MM.1S (cell line): Measurements from ENCODE around the gene SLC45A1.
A peak's percentile ranks its signal among the peaks of the same experiment; 100 is the strongest.

Experiments
- DNase-seq: peaks from one replicate; pipeline ENCODE4 v3.0.0-alpha.2; 2015
- H2AFZ ChIP-seq: fragments of 300-600 bp; sonication (generic); 2 replicates; pipeline ENCODE4 v1.6.0; 2016; ENCODE audit warnings: antibody characterized with exemption, low read length
- H3F3A ChIP-seq: fragments of 300-600 bp; sonication (generic); 2 replicates; pipeline ENCODE4 v1.6.1; 2016; ENCODE audit warnings: mild to moderate bottlenecking, antibody characterized with exemption, low read length, moderate library complexity, mixed read lengths; ENCODE audit not compliant: insufficient read depth
- H3K27ac ChIP-seq: fragments of 300-600 bp; sonication (generic); 2 replicates; pipeline ENCODE4 v1.5.1; 2016; ENCODE audit warnings: mild to moderate bottlenecking, low read length
- H3K27me3 ChIP-seq: fragments of 300-600 bp; sonication (generic); replicated peaks from 2 replicates; pipeline ENCODE4 v1.6.0; 2016; ENCODE audit warnings: low read length; ENCODE audit not compliant: insufficient read depth
- H3K36me3 ChIP-seq: fragments of 300-600 bp; sonication (generic); replicated peaks from 2 replicates; pipeline ENCODE4 v1.6.1; 2016; ENCODE audit warnings: mild to moderate bottlenecking, low read length, mixed read lengths; ENCODE audit not compliant: insufficient read depth
- H3K4me1 ChIP-seq: fragments of 300-600 bp; sonication (generic); 2 replicates; pipeline ENCODE4 v1.6.1; 2016; ENCODE audit warnings: low read length, mixed read lengths
- H3K4me2 ChIP-seq: fragments of 300-600 bp; sonication (generic); 2 replicates; pipeline ENCODE4 v1.6.0; 2016; ENCODE audit warnings: low read depth, low read length
- H3K4me3 ChIP-seq: fragments of 300-600 bp; sonication (generic); 2 replicates; pipeline ENCODE4 v1.5.1; 2016; ENCODE audit warnings: low read length, mixed read lengths
- H3K79me2 ChIP-seq: fragments of 300-600 bp; sonication (generic); 2 replicates; pipeline ENCODE4 v1.6.1; 2016; ENCODE audit warnings: mixed run types, low read length, mixed read lengths
- H3K9ac ChIP-seq: fragments of 300-600 bp; sonication (generic); 2 replicates; pipeline ENCODE4 v1.6.1; 2016; ENCODE audit warnings: low read length, mixed read lengths
- H3K9me2 ChIP-seq: fragments of 300-600 bp; sonication (generic); replicated peaks from 2 replicates; pipeline ENCODE4 v1.6.1; 2016; ENCODE audit warnings: mild to moderate bottlenecking, low read length, mixed read lengths; ENCODE audit not compliant: insufficient read depth
- H3K9me3 ChIP-seq: fragments of 300-600 bp; sonication (generic); replicated peaks from 2 replicates; pipeline ENCODE4 v1.6.1; 2016; ENCODE audit warnings: mild to moderate bottlenecking, low read length, mixed read lengths; ENCODE audit not compliant: insufficient read depth
- H4K20me1 ChIP-seq: fragments of 300-600 bp; sonication (generic); 2 replicates; pipeline ENCODE4 v1.6.1; 2016; ENCODE audit warnings: mild to moderate bottlenecking, low read length, moderate library complexity, mixed read lengths; ENCODE audit not compliant: insufficient read depth
- CTCF ChIP-seq: fragments of 300-600 bp; sonication (generic); IDR thresholded peaks from 2 replicates; pipeline ENCODE4 v1.5.1; 2016; ENCODE audit warnings: antibody characterized with exemption, low read length, mixed read lengths
- EZH2 ChIP-seq: fragments of 300-600 bp; sonication (generic); optimal IDR thresholded peaks from 2 replicates; pipeline ENCODE3; 2017; ENCODE audit warnings: low read depth, mild to moderate bottlenecking, antibody characterized with exemption, low read length, mixed read lengths
- EZH2phosphoT487 ChIP-seq: fragments of 300-600 bp; sonication (generic); IDR thresholded peaks from 2 replicates; pipeline ENCODE4 v1.6.1; 2018; ENCODE audit warnings: antibody characterized with exemption, low read length

The SLC45A1 gene

GRCh38 chr1:8350914-8351684 is 33.2 kb downstream of the SLC45A1 start:
- Histone ChIP-seq H3K4me2 (no peak overlapping the region), H3K4me3 (no peak overlapping the region), H4K20me1 (no peaks in the 10 kb centered on the region), H3K36me3 (no peaks in the 10 kb centered on the region), H3K9me3 (no peaks in the 10 kb centered on the region), H3K27ac (no peak overlapping the region), H3K9ac (no peak overlapping the region), H3K79me2 (no peaks in the 10 kb centered on the region), H3K27me3 (peaks cover 20% of the 10 kb centered on the region; the same call in 1 of the 2 replicates), H3K4me1 (no peaks in the 10 kb centered on the region), H3K9me2 (no peaks in the 10 kb centered on the region), H2AFZ (no peak overlapping the region), H3F3A (no peaks in the 10 kb centered on the region)
- no peak for TF ChIP-seq EZH2phosphoT487
- no peak for TF ChIP-seq CTCF
- TF ChIP-seq EZH2 = no peak
- DNase-seq = no peak

DNA sequence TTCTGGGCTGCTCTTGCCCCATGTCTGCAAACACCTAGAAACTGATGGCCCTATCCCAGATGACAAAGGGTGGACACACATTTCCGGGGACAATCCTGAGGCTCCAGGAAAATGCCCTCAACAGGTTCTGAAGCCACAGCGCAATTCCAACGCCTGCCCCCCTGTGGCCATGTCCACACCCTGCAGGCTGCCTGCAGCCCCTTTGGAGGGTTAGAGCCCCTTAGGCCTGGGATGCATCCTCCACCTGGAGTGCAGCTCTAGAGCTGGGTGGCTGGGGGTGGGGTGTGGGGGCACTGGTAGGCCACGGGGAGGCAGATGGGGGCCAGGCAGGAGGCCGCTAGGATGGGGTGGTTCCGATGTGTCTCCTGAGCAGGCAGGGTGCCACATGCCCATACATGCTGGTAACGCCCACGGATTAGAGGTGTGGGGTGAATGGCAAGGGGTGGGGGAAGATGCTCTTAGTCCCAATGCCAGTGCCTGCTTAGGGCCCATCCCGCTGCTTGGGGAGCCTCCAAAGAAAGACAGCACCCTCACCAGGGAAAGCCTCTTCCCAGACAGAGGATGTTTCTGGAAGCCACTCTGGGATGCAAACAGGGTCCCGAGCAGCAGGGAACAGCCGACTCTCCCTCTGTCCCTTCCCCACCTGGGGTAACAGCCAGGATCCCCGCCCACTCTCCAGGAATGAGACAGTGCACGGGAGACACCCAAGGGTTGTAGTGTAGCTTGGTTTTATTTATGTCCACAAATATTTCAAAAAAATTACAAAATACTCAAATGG is 34.0 kb downstream of the SLC45A1 start:
- Histone ChIP-seq H3K27me3 (peaks cover 12% of the 10 kb centered on the region; the same call in 1 of the 2 replicates), H3F3A (no peaks in the 10 kb centered on the region), H3K9me2 (no peaks in the 10 kb centered on the region), H2AFZ (no peak overlapping the region), H3K4me2 (no peak overlapping the region), H3K79me2 (no peaks in the 10 kb centered on the region), H4K20me1 (no peaks in the 10 kb centered on the region), H3K36me3 (no peaks in the 10 kb centered on the region), H3K27ac (no peak overlapping the region), H3K9ac (no peak overlapping the region), H3K4me1 (no peaks in the 10 kb centered on the region), H3K9me3 (no peaks in the 10 kb centered on the region), H3K4me3 (no peak overlapping the region)
- TF ChIP-seq EZH2phosphoT487 = no peak
- TF ChIP-seq EZH2 = no peak
- TF ChIP-seq CTCF = peak; percentile 43
- DNase-seq = no peak

DNA sequence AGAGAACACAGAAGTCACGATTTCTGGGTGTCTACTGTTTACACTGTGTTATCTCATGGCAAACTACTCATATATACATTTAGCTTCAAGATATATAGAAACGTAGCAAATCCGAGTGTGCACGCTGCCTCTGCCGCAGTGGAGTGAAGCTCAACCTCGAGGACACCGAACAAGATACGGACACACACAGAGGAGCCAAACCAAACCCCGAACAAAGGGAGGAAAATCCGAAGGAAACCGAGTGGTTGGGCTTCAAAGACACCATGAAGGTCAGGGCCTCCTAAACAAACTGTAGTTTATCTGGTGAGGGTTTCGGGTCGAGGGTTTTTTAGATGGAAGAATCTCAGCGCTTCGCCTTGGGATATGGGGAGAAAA is 34.5 kb downstream of the SLC45A1 start:
- no peak overlapping the region for H3K27ac ChIP-seq
- DNase-seq = no peak

More for the DNA sequence above, 34.5 kb downstream of the SLC45A1 start:
- no peak overlapping the region for H3K4me3 ChIP-seq
- H2AFZ ChIP-seq = no peak overlapping the region
- H3K9ac ChIP-seq = no peak overlapping the region
- H3F3A ChIP-seq = no peaks in the 10 kb centered on the region
- H3K79me2 ChIP-seq = no peaks in the 10 kb centered on the region
- H4K20me1 ChIP-seq = no peaks in the 10 kb centered on the region
- H3K9me2 ChIP-seq = no peaks in the 10 kb centered on the region
- TF ChIP-seq EZH2phosphoT487 = no peak
- no peak for TF ChIP-seq EZH2
- no peak for TF ChIP-seq CTCF
- no peak overlapping the region for H3K4me2 ChIP-seq
- H3K9me3 ChIP-seq = no peaks in the 10 kb centered on the region
- no peaks in the 10 kb centered on the region for H3K36me3 ChIP-seq
- no peaks in the 10 kb centered on the region for H3K4me1 ChIP-seq
- peaks cover 10% of the 10 kb centered on the region; the same call in 1 of the 2 replicates for H3K27me3 ChIP-seq
